ENCODE results near the gene USP36. TPM values are rescaled to one million over a fixed set of nuclear protein-coding genes. Genes with fewer than 3 reads are reported as not detected.

The USP36 gene
- total and polyA plus RNA-seq, 9 of the 15 experiments (the other 6 are each of a cell fraction or from before 2014, with no cell fraction given) = 6.4 to 72.8 (median 22.5) TPM

GRCh38 chr17:78831688-78832540 is 8.7 kb downstream of the USP36 start (continued):
- TF ChIP-seq TEAD2 (tag; IDR thresholded peaks at IDR 0.05) (no peak), ZNF695 (CRISPR knock-in tag; IDR thresholded peaks at IDR 0.05) (no peak), NCOA1 (IDR thresholded peaks at IDR 0.05; ENCODE audit: low read depth) (no peak), ZNF766 (CRISPR knock-in tag; conservative IDR thresholded peaks at IDR 0.05) (no peak), SNIP1 (IDR thresholded peaks at IDR 0.05; ENCODE audit: low read depth) (no peak), DACH1 (IDR thresholded peaks at IDR 0.05; ENCODE audit: partially characterized antibody) (no peak), SETDB1 (IDR thresholded peaks at IDR 0.05; ENCODE audit: low read length) (no peak), EWSR1 (IDR thresholded peaks at IDR 0.05; ENCODE audit: borderline replicate concordance, low read depth, partially characterized antibody) (no peak), SMARCA5 (IDR thresholded peaks at IDR 0.05) (no peak)

- no peak for TF ChIP-seq ZNF717 (CRISPR knock-in tag; IDR thresholded peaks at IDR 0.05)
- peak; percentile 88 for TF ChIP-seq ZBTB40 (IDR thresholded peaks at IDR 0.05)
- peak; percentile 73 for TF ChIP-seq ZBTB40 (CRISPR knock-in tag; IDR thresholded peaks at IDR 0.05)
- Histone ChIP-seq H3K9me1 (ENCODE audit: control insufficient read depth, insufficient read depth, low read length) (no peaks in the 10 kb centered on the region), H3K36me3 (ENCODE audit: control insufficient read depth, insufficient read depth, low read length) (peaks cover 96% of the 10 kb centered on the region), H3K4me2 (ENCODE audit: insufficient read depth, low read length) (no peak overlapping the region), H3K27me3 (ENCODE audit: control insufficient read depth in 2 of 2, insufficient read depth in 2 of 2, low read length in 2 of 2) (no peaks in the 10 kb centered on the region), H3K79me2 (ENCODE audit: control insufficient read depth, insufficient read depth, low read length) (0 out of 3 replicates have a peak, but pooled peaks cover 2% of the 10 kb centered on the region), H3K27ac (ENCODE audit: extremely low read depth, low read depth, low read length) (no peak overlapping the region), H2AFZ (ENCODE audit: low read depth, low read length) (no peak overlapping the region), H3K9me3 (replicated peaks; ENCODE audit: control insufficient read depth, insufficient read depth, low read depth, low read length) (no peaks in the 10 kb centered on the region), H3K4me3 (no peak overlapping the region), H3K4me1 (replicated peaks in 1 of 2; ENCODE audit: control insufficient read depth in 2 of 2, insufficient read depth in 2 of 2, low read length in 2 of 2) (no peaks in the 10 kb centered on the region), H3K9ac (ENCODE audit: insufficient read depth in 1 of 2, low read depth in 2 of 2, low read length in 2 of 2) (no peak overlapping the region), H4K20me1 (replicated peaks; ENCODE audit: control insufficient read depth, insufficient read depth, low read length) (peaks cover 8% of the 10 kb centered on the region; the same call in 1 of the 2 replicates)
- intact Hi-C loops (cut with micrococcal nuclease) = no loop called here
- DNase-seq (ENCODE audit: extremely low read depth in 1 of 4, low spot score in 3 of 4) (no peak), FAIRE-seq (no peak), ATAC-seq (no peak)
- whole genome bisulfite sequencing (ENCODE audit: insufficient coverage, low coverage, missing lambda C conversion rate) = 91% methylated on average over 4 of the region's 6 CpGs
- CTCF ChIA-PET (ENCODE audit: low intra/inter-chr PET ratio) = no interaction called here
- POLR2A ChIA-PET = no interaction called here
- BruUV-seq (replicated peaks) = no TSS peak
- in situ Hi-C loops (cut with MboI) = no loop called here
These were observed 11.1 kb downstream of the USP36 start for GRCh38 chr17:78829477-78829876.

All from K562 (cell line).